Neutrophil (primary cell): ENCODE data around the gene ABAT.
A peak's percentile ranks its signal among the peaks of the same experiment; 100 is the strongest.
"Not testable (repeated sequence)": the region's sequence is repeated elsewhere in the genome, so short reads cannot be mapped to it uniquely, and the experiment has no call there.

ENCODE experiments used
- H3K27ac ChIP-seq: fragments of 200-600 bp; sonication (generic); 2 replicates; pipeline ENCODE4 v1.5.1; 2016; ENCODE audit warnings: mild to moderate bottlenecking, moderate library complexity
- H3K27me3 ChIP-seq: fragments of 200-600 bp; sonication (generic); 2 replicates; pipeline ENCODE4 v1.6.0; 2016; ENCODE audit warnings: mild to moderate bottlenecking
- H3K36me3 ChIP-seq: fragments of 200-600 bp; sonication (generic); 2 replicates; pipeline ENCODE4 v1.5.1; 2017
- H3K4me1 ChIP-seq, 2 experiments: fragments of 200-600 bp in 1 of 2; sonication (generic) in 1 of 2; 1 replicate in 1 of 2; 2 replicates in 1 of 2; pipeline versions ENCODE4 v1.5.1 to v1.6.1; 2013 to 2016; ENCODE audit warnings: low read depth in 1 of 2, low read length in 1 of 2, mild to moderate bottlenecking in 1 of 2, moderate library complexity in 1 of 2; ENCODE audit not compliant: control insufficient read depth in 1 of 2, insufficient read depth in 1 of 2
- H3K4me3 ChIP-seq, 2 experiments: fragments of 200-600 bp in 1 of 2; sonication (generic) in 1 of 2; 1 replicate in 1 of 2; 2 replicates in 1 of 2; pipeline ENCODE4 v1.5.1; 2013 to 2016; ENCODE audit warnings: low read depth in 1 of 2, low read length in 1 of 2, mild to moderate bottlenecking in 1 of 2, moderate library complexity in 1 of 2
- H3K9me3 ChIP-seq: fragments of 200-600 bp; sonication (generic); 2 replicates; pipeline ENCODE4 v1.5.1; 2016
- TF ChIP-seq, protein P1 (sequence below): fragments of 200-600 bp; sonication (generic); IDR thresholded peaks from 2 replicates; pipeline ENCODE4 v1.5.1; 2016; ENCODE audit warnings: antibody characterized with exemption

ABAT gene

DNA sequence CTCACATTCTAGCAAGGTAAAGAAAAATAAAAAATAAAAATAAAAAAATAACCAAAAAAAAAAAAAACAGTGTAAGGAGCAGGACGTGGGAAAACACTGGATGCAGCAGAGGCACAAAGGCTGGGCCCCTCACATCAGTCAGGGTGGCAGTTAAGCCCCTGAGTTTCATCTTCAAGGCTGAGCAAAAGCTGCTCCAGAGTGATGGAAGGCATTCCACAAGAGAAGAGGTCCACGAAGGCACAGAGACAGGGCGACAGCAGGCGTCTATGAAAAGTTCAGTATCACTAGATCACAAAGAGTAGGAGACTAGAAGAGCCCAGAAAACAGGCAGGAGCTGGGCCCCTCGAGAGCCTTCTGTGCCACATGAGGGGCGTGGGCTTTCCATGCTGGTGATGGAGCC lies 111.0 kb downstream of the ABAT start:
- TF ChIP-seq, protein P1, sequence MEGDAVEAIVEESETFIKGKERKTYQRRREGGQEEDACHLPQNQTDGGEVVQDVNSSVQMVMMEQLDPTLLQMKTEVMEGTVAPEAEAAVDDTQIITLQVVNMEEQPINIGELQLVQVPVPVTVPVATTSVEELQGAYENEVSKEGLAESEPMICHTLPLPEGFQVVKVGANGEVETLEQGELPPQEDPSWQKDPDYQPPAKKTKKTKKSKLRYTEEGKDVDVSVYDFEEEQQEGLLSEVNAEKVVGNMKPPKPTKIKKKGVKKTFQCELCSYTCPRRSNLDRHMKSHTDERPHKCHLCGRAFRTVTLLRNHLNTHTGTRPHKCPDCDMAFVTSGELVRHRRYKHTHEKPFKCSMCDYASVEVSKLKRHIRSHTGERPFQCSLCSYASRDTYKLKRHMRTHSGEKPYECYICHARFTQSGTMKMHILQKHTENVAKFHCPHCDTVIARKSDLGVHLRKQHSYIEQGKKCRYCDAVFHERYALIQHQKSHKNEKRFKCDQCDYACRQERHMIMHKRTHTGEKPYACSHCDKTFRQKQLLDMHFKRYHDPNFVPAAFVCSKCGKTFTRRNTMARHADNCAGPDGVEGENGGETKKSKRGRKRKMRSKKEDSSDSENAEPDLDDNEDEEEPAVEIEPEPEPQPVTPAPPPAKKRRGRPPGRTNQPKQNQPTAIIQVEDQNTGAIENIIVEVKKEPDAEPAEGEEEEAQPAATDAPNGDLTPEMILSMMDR = no peak
- Histone ChIP-seq H3K4me1 (no peaks in the 10 kb centered on the region), H3K36me3 (peaks cover 10% of the 10 kb centered on the region), H3K9me3 (no peaks in the 10 kb centered on the region), H3K27ac (no peak overlapping the region), H3K27me3 (no peaks in the 10 kb centered on the region), H3K4me3 (no peak overlapping the region)

GRCh38 chr16:8786316-8786715 lies 111.9 kb downstream of the ABAT start:
- H3K27ac ChIP-seq, H3K4me1 ChIP-seq, H3K36me3 ChIP-seq, H3K27me3 ChIP-seq, H3K4me3 ChIP-seq, H3K9me3 ChIP-seq: not testable (repeated sequence)

GRCh38 chr16:8788578-8789172 lies 114.3 kb downstream of the ABAT start:
- Histone ChIP-seq H3K27ac (no peak overlapping the region), H3K4me3 (no peak overlapping the region), H3K4me1 (no peaks in the 10 kb centered on the region), H3K9me3 (no peaks in the 10 kb centered on the region), H3K36me3 (no peaks in the 10 kb centered on the region), H3K27me3 (no peaks in the 10 kb centered on the region)
- TF ChIP-seq, protein P1 = no peak

GRCh38 chr16:8795091-8795490 lies 120.7 kb downstream of the ABAT start:
- TF ChIP-seq, protein P1 = no peak
- no peaks in the 10 kb centered on the region for H3K27me3 ChIP-seq
- no peaks in the 10 kb centered on the region for H3K36me3 ChIP-seq
- peaks cover 22 to 24% of the 10 kb centered on the region in 2 experiments for H3K4me1 ChIP-seq
- no peak overlapping the region for H3K4me3 ChIP-seq
- H3K9me3 ChIP-seq = no peaks in the 10 kb centered on the region
- no peak overlapping the region for H3K27ac ChIP-seq

GRCh38 chr16:8795818-8796217 lies 121.4 kb downstream of the ABAT start:
- Histone ChIP-seq H3K27ac (no peak overlapping the region), H3K4me3 (no peak overlapping the region), H3K9me3 (no peaks in the 10 kb centered on the region), H3K27me3 (no peaks in the 10 kb centered on the region), H3K4me1 (peaks cover 22 to 24% of the 10 kb centered on the region in 2 experiments), H3K36me3 (no peaks in the 10 kb centered on the region)
- TF ChIP-seq, protein P1 = no peak

DNA sequence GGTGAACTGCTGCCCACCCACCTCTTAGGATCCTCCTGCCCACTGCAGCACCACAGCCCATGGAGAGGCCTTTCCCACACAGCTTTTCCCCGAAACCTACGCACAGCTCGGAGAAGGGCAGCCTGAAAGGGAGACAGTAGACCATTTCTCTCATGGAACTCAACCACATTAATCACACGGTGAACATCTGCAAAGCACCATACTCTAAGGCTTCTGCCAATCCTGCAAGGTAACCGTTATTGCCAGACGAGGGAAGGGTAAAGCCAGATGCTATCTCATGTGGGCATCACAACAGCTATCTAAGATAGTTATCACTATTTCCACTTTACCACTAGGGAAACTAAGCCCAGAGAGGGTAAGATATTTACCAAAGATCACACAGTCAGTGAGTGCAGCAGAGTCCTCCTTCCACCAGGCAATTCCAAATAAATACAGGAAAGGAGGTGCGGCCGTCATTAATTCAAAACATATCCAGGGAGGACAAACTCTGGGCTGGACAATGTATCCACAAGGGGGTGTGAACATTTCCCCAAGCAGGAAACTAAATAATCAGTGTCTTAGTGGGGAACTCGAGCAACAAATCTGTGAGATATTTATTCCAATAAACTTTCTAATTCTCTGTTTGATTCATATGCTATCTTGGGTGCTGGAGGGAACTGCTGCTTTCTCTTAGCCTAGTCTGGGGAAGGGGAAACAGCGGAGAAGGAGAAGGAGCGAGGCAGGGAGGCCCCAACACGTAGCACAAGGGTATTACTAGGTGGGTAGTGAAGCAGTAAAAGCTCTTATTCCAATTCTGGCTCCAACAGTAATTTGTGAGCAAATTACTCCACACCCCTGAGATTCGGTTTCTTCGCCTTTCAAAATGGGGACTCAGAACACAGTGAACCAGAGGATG lies 122.3 kb downstream of the ABAT start:
- TF ChIP-seq, protein P1 = no peak
- Histone ChIP-seq H3K36me3 (peaks cover under 1% of the 10 kb centered on the region), H3K27me3 (no peaks in the 10 kb centered on the region), H3K4me3 (peak overlapping the region; percentile 81 to 85), H3K27ac (peak overlapping the region; percentile 70), H3K9me3 (no peaks in the 10 kb centered on the region), H3K4me1 (peaks cover 22 to 24% of the 10 kb centered on the region in 2 experiments)
